HG03342 (cell line): ENCODE data around the gene SLC8A1.

Source experiments
- ATAC-seq: cut with Tn5 transposase; IDR thresholded peaks from one replicate; pipeline ENCODE4 v1.9.1; 2021; ENCODE audit warnings: mild to moderate bottlenecking, moderate library complexity; ENCODE audit not compliant: unreplicated experiment

The SLC8A1 gene

DNA sequence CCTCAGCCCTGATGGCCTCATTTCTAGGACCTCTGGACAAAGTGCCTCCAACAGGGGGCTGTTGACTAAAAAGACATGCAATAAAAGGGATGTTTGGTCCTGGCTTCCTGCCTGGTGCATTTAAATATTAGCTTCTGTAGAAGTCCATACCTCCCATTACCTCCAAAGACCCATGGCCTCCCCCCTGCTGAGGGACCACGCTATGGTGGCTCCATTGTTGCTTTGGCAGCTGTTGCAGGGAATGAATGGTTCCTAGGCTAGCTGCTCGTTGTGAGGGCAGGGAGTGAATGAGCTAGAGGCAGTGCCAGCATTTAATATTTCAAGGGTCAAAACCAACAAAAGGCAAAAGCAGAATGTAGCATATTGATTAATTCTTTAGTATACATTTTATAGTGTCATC is 285.9 kb downstream of the SLC8A1 start:
- no peak for ATAC-seq

DNA sequence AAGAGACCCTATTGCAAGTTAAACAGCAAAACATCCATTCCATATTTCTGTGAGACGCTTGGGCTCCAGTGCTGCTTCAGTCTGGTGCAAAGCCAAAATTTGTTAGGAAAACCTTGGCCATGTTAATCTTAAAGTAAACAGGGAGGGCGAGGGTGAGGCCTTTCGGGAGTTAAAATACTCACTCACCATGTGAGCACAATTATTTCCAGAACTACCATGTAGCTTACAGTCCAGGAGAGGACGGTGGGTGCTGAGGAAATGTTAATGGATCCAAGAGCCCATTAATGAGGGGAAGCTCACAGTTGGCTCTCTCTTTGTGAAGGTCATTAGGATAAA is 286.4 kb downstream of the SLC8A1 start:
- ATAC-seq = no peak

DNA sequence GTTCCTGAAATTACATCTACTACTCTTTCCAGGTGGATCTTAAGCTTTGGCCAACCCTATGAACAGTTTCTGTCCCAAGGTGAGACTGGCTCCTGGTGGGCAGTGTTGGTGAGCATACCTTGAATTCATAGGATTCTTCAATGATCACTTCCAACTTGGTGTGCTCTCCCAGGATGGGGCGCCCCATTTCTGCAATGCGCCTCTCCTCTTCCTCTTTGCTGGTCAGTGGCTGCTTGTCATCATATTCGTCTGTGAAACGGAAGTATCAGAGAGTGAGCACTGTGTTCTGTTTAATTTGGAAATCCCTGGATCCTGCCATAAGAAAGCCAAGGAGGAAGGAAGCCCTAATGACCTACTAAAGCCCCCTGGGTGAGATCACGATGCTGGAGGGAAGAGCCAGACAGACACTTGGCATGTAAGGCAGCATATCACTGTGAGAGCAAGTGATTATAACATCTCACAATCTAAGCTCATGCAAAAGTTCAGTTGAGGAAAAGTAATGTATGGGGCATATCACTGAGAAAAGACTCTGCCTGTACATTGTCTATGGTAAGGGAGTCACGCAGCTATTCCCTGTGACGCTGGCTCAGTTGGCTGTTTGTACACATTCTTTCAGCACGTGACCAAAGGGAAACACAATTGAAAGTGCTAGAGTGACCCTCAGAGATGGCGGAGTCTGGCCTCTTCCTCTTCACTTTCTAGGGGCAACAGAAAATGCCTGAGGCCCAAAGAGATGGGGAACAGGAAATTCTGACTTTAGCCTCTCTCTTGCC is 287.0 kb downstream of the SLC8A1 start:
- no peak for ATAC-seq

DNA sequence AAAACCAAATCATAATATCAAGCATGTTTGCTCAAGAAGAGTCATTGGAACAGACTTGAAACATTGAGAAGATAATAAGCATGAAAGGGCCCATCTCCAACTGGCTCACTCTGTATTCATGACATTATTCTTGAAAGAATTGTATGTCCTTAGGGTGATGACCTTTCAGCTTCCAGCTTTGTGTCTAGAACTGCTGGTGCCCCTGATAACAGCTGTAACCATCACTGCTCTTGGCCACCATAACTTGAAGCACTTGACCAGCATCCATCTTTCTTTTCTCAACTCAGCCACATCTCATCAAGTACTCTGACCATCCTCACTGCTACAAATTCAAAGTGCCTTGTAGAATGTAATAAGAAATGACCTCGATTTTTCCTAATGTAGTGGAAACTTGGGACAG is 289.9 kb downstream of the SLC8A1 start:
- no peak for ATAC-seq

DNA sequence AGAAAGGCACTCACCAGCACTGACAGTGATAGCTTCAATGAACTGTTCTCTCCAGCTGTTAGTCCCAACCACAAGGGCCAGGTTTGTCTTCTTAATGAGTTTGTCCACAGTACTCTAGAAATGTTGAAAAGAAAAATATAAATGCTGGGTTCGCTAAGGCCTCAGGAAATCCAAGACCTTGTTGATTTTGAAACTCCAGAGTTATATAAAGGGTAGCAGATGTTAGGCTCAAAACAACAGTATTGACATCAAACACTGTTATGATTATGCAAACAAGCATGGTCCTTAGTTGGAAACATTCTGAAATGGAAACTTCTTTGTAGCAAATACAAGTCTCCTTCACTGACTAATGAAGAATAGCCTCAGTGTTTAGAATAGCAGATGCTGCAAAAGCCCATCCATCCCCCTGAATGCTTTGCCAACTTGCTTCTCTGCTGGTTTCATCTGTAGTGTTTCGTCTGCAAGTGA is 291.1 kb downstream of the SLC8A1 start:
- no peak for ATAC-seq

DNA sequence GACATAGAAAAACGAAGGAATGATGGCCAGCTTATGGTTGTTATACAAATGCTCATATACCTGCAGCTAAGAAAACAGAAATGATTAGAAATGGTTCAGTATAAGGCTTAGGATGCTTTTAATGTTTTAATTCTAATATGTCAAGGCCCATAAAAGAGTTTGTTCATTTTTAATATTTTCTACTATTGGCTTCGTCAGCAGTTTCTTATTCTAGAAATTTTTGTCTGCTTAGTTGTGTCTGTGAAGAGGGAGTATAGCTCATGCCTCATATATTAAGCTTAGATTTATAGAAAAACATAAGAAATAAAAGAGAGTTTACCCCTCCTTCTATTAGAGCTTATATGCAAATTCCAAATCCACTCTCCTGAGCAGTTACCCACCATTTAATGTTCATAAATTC is 292.6 kb downstream of the SLC8A1 start:
- no peak for ATAC-seq

DNA sequence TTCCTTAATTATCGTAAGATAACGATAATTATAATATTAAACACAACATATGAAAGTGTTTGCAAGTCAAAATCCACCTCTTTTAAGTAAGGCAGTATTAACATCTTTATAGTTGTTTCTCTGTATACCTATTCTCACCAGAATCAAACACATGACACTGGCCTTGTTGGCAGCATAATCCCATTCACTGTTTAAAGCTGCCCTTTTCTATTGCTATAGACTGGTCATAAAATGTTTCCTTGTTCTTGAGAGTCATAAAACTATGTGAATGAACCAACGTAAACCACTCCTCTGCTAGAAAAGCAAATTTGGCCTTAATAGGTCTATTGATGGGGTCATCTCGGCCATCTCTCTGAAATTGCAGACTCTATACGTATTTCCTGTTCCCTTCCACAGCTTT is 293.1 kb downstream of the SLC8A1 start:
- ATAC-seq = no peak

DNA sequence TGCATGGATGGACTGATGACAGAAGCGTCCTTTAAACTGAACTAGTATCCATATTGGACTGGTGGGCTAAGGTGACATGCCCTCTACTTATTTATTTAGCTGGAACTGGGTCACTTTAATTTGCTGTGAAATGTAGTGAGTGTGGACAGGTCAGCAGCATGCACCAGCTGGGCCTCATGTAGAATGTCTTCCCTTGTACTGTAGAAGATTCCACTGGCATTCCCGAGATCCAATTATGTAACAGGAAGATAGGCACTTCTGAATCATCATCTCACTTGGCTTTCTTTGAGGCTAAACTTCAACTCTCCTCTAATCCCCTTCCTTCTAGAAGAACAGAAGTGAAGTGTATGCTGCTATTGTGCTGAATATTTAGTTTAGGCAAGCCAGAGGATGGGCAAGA is 296.2 kb downstream of the SLC8A1 start:
- no peak for ATAC-seq

DNA sequence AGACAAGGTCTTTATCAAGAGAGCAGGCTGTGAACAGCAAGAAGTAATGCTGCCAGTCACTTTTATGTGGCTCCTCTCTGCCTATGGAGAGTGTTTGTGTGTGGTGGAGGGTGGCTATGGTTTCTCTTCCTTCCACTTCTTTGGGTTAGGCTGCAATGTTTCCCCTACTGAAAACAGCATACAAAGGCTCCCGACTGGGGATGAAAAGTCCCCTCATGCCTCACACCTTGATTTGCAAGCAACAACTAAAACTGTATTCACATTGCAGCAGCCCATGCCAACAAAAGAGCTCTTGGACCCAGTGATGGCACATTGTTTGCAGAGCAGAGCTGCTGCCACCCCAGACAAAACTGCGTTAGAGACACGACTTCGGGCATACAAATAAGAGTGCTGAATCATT is 301.6 kb downstream of the SLC8A1 start:
- no peak for ATAC-seq

DNA sequence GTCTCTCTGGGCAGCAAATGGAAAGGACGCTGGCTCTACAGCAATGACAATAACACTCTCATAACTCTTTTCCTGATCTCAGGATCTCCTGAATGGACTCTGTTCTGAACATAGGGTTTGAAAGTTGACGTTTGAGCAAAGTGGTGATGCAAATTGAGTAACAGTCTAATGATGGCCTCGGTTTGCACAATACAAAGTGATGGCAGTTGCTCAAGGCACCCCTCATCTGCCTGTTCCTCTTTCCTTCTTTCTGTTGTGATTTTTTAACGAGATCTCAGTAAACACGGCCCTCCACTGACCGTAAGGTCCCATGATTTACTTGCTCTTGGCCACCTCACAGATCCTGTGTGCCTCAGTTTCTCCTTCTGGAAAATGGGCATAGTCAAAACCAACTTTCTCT is 303.6 kb downstream of the SLC8A1 start:
- ATAC-seq = no peak

DNA sequence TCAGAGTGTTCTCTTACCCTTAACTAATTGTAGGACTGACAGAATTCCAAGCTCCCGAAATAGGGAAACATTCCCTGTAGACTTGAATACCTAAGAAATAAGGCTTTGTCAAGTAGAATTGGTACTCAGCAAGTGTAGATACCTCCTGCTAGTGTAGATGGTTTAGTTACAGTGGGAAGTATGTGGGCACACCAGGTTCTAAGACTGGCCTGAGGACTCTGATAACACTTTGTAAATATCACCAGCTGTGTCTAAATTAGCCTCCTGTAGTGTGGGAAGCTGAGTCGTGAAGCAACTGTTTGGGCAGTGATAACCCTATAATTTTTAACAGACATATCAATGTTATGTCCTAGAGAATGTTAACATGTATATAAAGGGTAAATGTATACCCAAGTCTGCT is 304.5 kb downstream of the SLC8A1 start:
- no peak for ATAC-seq

DNA sequence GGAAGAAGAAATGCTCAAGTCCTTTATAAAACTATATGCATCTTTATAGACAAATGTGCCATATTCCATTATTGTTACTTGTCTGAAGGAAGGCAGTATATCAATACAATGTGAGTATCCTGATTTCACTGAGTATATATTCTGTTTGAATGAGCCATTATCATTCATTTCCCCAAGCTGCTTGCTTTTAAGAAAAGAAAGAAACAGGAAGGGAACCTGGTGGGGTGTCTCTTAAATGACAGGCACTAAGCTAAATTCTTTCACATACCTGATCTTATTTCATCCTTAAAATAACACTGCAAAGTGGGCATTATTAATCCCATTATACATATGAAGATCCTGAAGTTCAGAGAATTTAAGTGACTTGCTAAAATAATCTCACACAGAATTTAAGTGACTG is 307.9 kb downstream of the SLC8A1 start:
- no peak for ATAC-seq

DNA sequence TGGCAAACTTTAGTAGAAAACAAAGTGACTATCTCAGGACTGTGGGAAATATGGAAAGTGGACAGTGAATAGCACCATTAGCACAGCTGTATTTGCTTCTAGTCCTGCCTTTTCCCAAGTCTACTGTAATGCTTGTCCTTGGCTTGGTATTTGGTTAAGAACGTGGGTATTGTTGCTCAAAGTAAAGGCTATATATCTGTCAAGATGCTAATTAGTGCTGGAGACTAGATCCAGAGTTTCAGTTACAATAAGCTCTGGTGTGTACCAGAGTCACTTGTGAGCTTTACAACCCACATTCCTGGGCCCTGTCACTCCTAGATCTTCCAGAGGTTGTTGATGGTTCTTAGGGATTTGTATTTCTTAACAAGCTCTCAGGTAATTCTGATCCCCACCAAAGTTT is 313.6 kb downstream of the SLC8A1 start:
- ATAC-seq = no peak

DNA sequence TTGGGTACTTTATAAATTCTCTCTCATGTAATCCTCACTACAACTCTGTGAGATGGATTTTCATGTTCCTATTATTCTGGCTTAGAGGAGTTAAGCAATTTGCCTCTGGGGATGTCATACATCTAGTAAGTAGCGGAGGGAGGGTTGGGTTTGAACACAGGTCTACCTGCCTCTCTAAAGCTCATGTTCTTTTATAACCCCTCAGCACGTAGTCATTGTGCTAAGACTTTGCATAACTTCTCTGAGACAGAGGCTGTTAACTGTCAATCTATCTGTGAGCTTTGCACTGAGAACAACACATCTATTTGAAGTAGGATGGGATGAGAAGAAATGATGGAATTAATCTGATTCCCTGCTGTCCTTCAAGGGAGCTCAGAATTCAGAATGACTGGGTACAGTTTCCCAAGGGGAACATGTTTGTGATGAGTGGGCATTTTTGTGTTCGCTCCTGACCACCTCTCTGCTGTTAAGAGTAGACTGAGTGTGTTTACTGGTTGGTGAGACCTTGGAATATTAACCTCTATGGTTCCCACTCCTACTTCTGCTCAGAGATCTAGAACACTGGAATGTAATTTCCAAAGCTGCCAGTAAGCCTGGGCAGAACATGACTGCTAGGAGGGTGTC is 320.7 kb downstream of the SLC8A1 start:
- ATAC-seq = no peak

DNA sequence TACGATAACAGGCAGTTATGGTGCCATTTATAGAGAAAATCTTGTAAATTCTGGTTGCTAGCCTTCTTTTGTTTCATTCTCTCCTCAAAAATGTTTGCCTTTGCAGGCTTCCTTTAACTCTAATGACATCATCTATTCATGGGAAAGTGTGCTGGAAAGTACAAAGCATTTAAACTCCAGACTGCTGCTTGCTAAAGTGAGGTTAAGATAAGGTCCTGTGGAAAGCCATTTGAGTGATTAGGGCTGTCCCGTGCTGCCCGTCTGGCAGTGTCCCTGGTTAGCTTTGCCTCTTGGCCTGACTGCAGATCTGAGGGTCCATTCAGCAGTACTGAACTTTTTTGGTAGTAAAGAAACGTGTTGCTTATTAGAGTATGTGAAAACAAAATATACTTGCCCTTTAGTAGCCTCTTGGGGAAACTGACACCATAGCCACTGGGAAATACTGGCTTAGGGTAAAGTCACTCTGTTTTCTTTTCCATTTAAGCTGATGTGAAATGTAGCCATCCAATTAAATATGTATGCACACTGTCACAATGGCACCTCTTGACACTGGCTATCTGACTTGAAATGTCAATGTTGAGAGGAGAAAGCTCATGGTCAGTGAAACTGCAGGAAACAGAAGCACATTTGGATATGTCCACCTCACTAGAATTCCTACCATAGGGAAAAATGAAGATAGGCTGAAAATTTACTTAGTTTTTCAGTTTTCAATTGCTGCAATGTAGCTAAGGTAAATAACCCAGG is 321.5 kb downstream of the SLC8A1 start:
- ATAC-seq = no peak

DNA sequence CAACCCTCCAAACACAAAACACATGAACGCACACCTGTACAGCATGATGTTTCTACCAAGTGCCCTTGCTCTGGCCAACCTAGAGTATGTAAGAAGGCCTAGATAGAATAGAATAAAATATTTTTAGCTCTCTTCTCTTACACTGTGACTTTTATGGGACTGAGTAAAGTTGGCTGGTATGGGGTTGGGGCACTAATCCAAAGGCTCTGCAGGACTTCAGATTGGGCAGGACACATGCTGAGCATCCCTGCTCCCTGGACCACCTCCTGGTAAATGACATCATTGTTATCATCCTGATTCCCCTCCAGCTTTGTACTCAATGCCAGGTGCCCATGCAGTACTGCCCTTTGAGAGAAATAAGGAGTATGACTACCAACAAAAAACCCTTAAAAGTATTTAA is 322.2 kb downstream of the SLC8A1 start:
- no peak for ATAC-seq

DNA sequence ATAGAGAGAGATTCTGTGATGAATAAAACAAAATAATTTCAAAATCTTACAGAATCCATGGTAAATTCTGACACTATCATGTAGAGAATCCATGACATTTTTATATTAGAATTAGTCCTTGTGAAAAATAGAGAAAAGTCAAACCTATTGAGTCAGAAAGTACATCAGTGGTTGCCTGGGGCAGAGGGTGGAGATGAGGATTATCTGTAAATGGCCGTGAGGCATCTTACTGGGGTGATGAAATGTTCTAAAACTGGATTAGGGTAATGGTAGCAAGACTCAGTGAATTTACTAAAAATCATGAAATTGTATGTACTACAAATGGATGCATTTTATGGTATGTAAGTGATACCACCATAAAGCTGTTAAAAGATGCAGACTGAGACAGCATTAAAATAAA is 323.1 kb downstream of the SLC8A1 start:
- ATAC-seq = no peak

DNA sequence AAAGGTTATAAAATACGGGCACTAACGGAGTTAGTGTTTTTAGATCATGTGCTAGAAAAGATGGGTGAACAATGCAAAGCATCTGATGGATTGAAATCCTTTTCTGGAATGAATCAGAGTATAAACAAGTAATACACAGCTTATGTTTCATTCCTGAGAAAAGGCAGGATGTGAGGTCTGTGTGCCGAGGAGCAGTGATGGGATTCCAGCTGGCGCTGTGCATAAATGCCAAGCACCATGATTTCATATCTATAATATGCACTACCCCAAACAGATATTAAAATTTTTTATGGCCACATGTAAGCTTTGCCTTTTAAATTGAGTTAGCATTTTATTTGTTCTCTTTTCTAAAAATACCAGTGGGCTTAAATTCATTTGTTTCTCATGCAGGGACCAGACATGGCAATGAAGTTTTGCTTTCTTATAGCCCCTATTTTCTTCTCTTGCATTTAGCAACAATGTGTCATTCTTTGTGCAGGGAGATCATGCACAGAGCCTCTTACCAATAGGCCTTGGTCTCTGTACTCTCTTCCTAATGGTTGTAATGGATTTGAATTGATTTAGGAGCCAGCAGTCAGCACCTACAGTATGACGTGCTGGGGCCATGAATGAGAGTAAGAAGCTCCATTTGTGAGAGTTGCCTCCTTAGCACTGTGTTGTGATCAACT is 323.9 kb downstream of the SLC8A1 start:
- no peak for ATAC-seq

DNA sequence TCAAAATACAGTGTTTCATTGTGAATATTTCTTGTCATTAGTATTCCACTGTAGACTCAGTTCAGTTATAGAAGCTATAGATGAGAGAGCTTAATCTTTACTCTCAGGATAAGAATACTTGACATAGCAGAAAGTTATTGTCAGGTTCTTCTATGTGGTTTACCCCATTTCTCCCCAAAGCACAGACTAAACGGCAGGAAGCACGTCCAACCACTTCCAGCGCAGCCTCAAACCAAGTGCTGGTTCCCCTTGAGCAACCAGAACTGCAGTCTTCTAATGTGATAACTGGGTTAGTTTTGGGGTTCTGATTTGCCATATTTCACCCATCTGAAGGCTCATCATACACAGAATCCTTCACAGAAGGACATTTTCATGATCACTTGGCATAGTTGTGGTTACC is 324.7 kb downstream of the SLC8A1 start:
- ATAC-seq = no peak

DNA sequence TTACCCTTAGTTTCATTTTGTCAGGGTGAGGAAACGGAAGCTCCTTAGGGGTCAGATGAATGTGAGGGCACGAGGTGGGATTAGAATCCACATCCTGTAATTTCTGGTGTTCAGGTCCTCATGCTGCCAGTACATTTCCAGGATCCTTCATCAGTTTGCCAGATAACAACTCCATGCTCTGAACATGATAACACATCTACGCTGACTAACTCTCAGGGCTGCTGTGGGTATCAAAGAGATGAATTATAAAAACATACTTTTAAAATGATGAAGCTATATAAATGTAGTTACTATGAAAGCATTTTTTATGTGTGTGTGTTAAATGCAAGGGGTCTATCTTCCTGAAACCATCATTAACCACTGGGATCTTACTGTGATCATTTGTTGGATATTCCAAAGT is 325.9 kb downstream of the SLC8A1 start:
- no peak for ATAC-seq

DNA sequence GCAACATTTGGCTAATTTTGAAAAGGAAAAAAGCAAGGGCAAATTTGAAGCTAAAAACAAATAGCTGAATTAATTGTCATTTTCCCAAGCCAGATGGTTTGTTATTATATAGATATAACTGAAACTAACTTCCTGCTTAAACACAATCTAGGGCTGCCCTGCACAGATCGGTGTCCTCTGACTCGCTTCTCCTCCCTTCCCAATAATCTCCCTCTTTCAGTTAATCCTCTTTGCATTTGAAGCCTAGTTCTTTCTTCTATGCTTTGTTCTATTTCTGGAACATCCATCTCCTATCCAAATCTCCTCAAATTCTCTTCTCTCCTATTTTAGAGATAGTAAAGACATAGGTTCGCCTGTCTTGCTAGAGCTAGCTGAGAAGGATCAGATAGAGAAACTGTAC is 328.1 kb downstream of the SLC8A1 start:
- ATAC-seq = no peak

DNA sequence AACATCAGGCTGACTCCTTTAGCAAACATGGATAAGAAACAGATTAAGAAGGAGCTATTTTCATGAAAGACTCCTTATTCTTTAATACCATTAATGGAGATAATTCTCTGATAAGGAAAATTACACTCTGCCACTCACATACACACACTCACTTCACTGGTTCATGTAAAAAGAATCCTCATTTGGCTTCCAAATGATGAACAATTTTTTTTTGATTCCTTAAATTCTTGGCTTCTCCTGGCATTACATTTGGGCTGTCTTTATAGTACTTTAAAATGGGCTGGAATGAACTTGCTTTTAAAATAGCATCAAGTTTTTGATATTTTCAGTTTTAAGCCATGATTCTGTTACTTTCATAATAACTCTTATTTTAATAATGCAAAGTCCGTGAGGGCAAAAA is 328.6 kb downstream of the SLC8A1 start:
- ATAC-seq = no peak
